HG03469 (cell line): Measurements from ENCODE around the gene MEF2D.

Experiments used
- ATAC-seq: cut with Tn5 transposase; IDR thresholded peaks from one replicate; pipeline ENCODE4 v1.9.1; 2021; ENCODE audit warnings: mild to moderate bottlenecking, moderate library complexity, moderate number of reproducible peaks; ENCODE audit not compliant: unreplicated experiment

MEF2D gene

DNA sequence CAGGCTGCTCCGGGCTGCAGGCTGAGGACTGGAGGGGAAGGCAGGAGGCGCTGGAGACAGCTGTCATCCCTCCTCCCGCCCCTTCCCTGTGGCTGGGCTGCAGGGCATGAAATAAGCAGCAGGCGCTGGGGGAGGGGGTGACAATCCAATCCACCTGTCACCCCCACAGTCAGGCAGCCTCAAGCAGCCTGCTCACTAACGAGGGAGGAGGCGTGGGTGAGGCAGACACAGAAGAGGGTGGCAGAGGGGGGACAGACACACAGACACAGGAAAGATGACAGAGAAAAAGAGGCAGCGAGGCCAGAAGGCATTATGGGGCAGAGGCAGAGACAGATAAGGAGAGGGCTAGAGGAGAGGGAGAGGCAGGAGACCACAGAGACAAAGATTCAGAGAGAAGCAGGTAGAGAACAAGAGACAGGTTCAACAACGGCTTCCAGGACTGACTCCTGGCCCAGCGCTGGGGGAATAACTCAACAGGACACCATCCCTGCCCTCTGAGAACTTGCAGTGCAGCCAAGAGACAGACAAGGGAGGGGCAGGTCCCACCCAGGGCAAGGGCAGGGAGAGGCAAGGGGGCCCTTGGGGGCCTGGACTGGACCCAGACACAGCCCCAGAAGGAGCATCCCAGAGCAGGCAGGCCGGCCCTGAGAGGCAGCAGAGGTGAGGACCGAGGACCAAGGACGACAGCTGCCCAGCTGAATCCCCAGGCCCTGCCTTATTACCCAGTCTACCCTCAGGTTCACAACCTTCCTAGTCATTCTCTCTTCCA is 11.2 kb downstream of the MEF2D start:
- no peak for ATAC-seq

DNA sequence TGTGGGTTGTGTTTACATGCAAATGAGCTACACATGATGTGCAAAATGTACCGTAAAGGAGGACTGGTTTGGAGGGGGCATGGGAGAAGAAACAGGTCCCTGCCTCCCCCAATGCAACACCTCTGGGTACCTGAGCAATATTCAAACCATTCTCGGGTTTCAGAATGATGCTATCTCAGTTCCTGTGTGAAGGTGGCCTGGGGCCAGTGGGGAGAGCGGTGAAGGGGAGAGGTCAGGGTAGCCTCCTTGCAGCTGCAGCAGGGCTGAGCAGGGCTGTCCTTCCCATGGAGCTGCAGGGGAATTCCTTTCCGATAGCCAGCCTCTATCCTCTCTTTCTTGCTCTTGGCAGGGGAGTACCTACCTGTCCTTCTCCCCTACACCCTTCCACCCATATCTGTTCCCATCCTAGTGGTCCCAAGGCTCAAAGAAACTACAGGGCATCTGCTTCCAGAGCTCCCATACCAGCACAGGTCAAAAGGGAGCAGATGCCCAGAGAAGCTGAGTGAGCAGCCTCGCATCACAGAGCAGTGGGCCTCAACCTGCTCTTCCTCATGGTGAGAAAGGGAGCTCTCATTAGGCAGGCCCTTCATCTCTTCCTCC is 11.9 kb downstream of the MEF2D start:
- ATAC-seq: peak; percentile 30

DNA sequence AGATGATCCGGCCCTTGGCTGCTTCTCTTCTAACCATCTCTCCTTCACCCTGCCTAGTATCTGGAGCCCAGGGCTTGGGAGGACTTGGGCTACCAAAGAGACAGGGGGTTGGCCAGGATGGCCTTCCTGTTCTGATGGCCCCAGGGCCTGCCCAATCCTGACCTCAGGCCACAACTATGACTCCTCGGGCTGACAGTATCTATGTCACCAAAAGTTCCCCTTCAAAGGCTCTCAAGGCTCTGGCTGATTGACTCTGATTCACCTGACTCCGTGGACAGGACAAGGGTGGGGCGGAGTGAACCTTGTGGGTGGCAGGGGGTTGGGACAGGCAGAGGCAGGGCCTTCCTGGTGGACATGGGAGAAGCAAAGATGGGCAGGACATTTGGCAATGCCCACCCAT is 12.7 kb downstream of the MEF2D start:
- no peak for ATAC-seq

DNA sequence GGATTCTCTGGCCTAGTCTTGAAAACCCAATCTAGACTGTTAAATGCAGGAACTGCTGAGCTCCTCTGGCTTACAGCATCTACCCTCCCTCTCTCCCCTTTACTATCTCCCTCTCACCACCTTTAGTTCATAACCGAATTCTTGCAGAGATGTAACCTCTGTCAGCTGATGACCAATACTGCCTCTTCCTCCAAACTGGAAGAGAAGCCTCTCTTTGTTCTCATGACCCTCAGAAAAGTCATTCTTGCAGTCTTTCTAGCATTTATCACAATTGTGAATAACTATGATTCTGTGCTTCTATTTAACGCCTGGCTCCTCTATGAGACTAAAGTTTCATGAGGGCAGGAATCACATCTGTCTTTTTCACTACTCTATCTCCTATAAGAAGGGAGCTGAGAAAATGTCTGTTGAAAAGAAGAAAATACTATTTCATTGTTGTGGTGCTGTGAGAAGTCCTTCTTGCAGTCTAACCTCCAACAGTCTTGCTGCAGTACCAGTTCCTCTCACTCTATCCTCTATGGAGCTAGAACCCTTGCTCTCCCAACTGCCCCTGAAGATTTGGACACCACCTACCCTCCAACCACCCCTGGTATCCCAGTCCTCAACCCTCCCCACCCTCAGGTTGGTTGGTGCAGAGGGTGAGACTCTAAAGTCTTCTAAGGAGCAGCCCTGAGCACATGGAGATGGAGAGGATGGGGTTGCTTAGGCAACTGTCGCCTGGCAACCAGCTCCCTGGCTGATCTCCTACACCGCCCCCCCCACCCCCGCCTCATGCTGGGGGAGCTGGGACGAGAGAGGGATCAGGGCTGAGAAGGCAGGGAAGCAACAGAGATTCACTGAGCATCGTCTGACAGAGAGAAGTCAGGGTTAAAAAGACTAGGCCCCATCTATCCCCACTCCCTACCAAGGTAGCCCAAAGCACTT is 13.9 kb downstream of the MEF2D start:
- ATAC-seq: no peak

DNA sequence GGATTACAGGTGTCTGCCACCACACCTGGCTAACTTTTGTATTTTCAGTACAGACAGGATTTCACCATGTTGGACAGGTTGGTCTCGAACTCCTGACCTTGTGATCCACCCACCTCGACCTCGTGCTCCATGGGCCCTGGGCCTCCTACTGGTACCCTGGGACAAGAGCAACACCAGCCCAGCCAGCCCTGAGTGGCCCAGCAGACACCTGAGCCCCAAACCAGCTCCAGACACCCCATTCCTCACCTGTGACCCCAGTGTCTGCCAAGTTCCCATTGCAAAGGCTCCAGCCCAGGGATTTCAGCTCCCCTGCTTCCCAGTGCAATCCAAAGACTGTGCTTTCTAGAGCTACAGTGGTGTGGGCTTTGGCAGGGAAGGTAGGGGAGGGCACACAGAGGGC is 14.6 kb downstream of the MEF2D start:
- ATAC-seq: no peak

DNA sequence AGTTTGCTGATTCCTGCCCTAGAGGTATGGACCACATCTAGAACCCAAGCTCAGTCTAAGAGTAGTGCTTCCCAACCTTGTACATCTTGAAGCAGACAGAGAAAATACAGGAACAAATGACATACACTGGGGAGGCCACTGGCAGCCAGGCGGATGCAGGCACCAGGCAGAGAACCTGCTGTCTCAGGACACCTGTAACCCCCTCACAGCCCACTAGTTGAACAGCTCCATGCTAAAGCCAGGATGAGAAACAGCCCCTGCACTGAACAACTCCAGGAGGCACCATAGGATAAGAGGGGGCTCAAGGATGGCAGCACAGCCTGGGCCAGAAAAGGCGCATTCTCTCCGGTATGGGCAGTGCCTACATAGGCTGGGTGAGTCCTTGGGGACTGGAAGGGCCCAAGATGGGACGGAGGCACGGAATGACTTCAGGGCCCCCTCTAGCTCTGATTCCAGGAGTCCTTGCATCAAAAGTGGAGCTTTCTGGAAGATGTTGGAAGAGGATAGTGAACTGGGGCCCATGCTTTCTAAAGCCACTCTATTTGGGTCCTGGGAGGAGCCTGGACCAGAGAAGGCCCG is 16.0 kb downstream of the MEF2D start:
- no peak for ATAC-seq

DNA sequence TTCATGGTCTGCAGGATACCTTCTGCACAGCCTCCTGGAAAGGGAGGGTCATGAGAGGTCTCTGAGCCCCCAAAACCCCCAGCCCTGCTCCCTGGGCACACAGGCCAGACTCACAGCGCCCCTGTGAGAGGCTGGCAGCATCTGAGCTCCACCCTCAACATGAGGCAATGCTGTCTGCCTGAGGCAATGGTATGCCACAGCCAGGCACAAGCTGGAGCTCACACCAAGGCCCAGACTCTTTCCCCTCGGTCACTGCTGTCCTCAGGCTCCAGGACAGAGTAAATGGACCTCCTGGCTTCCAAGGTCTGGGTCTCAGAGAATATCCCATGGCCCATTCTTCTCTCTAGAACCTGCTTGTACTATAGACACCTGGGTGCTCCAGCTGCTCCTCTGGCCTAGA is 17.2 kb downstream of the MEF2D start:
- no peak for ATAC-seq

DNA sequence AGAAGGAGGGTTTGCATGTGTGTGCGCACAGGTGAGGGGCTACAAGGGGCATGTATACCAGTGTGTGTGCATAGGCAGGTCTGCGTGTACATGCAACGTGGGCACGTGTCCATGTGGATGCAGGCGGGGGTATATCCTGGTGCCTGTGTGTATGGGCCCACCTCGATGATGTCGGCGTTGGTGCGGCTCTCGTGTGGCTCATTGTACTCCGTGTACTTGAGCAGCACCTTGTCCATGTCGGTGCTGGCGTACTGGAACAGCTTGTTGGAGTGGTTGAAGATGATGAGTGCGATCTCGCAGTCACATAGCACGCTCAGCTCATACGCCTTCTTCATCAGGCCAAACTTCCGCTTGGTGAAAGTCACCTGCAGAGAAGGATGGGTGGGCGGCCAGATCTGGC is 18.3 kb downstream of the MEF2D start:
- ATAC-seq: no peak

DNA sequence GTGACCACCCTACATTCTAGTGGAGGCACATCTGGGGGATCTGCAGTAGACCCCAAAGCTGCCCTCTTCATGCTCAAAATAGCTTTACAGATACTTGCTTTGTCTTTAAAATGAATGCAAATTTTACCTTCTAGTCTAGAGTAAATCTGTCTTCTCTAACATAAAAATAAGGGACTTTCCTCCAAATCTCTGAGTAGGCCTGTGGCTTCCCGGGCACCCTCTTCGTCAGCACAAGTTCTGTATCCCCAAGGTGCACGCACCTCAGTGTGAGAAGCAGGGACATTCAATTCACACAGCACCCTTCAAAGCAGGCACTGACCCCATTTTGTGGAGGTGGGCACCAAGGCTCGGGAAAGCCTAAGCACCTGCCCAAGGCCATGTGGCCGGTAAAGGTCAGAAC is 19.0 kb downstream of the MEF2D start:
- no peak for ATAC-seq

DNA sequence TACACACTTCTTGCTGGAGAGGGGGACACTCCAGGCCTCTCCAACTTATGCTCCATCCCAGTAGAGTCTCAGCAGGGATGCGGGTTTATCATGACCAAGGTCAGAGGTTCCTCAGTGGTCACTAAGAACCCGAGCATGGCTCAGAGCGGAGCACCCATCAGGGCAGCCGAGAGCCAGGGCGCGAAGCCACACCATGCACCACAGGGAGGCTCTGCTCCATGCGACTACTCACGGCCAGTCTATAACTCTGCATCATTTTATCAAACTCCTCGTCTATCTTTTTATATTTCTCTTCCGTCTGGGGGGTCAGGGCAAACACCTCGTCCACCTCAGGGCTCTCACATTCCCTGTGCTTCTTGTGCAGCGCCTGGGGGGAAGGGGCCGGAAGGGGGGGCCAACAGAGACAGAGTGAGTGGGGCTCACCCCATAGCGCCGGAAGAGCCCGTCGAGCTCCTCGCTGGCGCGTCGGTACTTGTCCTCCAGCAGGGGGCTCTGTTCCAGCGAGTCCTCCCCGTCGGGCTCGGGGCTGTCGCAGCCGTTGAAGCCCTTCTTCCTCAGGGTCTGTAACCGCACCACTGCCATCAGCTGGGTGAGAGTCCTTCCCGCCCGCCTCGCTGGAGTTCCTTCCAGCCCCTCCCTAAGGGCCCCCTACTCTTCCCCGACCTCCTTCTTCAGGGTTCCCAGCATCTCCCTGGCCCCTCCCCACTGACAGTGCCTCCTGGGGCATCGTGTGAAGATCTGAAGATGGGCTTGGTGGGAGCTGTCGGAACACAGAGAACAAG is 20.0 kb downstream of the MEF2D start:
- ATAC-seq: no peak

DNA sequence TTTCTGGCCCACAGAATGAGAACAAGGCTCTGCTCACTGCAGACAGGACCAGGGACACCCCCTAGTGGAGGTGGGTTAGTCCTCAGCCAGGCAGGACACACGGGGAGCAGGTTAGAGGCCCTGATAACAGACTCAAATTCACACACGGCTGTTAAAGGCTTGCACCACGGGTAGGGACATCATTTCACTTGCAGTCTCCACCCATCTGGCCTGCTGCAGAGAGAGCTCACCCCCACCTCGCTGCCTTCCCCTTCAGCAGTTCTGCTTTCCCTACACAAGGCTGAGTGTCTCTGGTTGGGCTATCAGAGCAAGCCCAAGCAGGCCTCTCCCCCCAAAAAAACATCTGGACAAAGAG is 20.6 kb downstream of the MEF2D start:
- ATAC-seq: no peak

DNA sequence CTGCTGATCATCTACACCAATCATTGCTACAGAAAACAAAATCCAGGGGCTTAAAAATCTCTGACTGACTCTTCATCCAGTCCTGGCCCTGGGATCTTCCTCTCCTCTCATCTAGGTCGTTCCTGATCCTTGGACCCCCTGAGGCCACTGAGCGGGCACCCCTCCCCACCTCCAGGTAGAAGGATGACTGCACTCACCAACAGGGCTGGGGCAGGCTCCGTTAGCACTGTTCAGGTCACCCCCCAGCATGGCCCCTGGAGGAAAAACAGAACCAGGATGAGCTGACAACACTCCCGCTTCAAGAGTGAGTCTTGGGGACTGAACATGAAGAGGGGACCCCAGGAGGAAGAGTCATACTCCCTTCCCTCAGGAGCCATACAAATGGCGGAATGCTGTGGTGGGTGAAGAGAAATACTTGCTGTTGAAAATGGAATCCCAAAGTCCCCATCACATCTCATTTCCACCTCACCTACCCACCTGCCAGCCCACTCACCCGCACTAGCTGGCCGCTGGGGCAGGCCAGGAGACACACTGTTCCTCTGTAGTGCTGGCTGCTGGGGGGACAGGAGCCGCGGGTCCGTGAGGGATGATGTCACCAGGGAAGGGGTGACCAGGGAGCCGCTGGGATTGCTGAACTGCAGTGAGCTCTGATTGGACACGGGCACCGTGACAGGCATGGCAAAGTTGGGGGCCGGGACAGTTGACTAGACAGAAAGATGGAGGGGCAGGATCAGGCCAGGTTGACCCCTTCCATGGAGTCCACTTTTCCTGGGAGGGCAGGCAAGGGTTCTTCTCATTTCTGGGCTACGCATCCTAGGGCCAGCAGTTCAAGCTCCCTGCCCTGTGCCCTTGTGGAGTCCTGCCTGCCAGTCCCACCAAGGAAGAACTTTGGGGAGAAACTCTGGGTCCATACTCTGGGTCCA is 21.2 kb downstream of the MEF2D start:
- ATAC-seq: no peak

DNA sequence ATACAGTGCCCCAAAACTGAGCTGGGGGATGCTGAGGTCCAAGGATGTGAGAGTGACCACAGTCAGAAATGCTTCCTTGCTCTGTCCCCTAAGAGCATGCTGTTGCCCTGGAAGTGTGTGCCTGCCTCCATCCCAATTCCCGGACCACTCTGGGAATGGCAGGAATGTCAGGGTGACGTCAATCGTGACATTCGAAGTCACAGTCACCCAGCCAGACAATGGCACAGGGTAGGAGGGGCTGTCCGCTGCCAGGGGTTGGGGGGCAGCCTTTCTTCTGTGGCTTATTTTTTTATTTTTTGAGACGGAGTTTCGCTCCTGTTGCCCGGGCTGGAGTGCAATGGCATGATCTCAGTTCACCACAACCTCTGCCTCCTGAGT is 22.3 kb downstream of the MEF2D start:
- no peak for ATAC-seq

DNA sequence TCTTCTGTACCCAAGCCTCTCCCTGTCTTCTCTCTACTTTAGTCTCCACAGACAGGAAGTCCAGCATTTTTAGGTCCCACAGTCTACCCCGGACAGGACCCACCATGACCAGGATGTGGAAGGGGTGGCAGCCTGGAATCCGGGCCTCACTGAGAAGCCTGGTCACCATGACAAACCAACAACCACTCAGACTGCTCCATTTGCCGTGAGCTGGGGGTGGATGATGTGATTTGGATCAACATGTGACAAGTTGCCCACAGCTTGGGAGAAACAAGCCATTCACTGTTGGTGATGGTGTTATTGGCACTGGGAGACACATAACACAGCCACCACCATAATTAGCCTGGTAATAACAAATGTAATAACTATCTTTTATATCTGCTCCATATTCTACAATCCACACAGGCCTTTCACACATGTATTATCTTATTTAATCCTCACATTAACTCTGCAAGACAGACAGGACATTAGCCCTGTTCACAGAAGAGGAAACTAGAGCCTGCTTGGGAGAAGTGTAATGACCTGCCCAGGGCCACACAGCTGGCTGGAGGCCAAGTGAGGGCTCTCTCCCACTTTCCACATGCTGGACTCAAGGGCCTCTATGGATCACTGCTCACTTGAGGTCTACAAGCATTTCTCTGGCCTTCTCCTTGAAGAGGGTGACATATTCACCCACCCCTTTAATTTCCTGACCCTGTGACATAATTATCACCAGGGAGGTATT is 22.9 kb downstream of the MEF2D start:
- no peak for ATAC-seq

DNA sequence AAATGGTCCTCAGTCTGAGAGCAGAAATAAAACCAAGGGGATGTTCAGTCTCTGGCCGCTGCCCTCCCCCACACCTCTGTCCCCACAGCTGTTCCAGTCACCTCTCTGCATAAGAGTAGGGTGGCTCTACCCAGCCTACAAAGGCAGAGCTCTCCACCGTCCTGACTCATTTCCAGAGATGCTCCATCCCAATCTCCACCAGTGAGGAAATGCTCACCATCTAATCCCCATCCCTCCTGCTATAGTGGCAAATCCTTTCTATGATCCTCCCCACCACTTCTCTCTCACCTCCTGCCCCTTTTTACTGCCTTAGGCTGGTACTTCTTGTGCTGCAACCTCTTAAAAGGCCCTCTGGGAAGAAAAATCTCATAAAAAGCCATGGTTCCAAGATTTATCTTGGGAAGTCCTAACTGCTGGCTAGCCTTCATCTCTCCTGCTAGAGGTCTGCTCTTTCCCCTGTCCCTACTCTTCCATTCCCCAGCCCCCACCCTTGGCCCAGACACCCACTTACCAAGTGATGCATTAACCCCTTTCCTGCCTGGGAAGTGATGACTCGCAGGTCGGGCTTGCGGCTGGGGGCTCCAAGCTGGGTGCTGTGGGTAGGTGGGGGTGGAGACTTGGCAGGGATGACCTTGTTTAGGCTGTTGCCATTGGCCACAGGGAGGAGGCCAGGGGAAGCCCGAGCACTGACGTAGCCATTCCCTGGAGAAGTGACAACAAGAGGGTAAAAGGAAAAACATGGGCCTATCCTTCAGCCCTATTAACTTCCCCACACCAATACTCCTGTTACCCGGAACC is 23.9 kb downstream of the MEF2D start:
- no peak for ATAC-seq

DNA sequence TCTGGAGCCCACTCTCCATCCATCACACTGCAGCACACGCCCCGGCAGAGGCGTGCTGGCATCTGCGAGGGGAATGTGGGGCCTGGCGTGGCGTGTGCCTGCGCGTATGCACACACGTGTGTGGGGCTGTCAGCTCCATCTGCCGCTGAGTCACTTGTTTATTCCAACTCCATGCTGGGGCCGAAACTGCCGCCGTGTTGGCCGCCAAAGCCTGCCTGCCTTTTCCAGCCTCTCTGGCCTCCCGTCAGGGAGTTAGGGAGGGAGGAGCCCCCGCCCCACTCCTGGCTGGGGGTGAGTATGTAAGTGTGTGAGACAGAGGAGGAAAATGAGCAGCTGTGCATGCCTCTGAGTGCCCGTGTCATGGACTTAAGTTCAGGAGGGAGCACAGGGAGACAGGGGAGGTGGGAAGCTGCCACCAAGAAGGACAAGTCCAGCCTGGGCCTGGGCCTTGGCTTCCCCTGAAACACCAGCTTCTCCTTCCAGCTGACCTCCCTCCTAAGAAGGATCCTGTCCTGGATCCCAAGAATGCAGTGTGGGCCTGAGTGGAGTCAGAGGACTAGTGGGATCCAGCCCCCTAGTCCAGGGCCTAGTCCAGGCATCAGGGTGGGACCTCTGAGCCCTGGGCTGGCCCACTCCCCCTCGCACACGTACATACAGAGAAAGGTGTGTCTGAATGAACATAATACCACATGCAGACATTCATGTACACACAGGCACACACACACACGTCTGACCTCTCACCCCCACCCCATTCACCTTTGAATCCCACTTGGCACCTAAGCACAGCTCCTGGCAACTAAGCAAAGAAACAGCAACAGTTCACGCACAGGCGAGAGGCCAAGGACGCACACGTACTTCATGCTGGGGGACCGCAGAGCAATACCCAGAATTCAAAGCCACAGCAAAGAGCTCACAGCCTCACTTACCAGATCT is 24.7 kb downstream of the MEF2D start:
- ATAC-seq: no peak

DNA sequence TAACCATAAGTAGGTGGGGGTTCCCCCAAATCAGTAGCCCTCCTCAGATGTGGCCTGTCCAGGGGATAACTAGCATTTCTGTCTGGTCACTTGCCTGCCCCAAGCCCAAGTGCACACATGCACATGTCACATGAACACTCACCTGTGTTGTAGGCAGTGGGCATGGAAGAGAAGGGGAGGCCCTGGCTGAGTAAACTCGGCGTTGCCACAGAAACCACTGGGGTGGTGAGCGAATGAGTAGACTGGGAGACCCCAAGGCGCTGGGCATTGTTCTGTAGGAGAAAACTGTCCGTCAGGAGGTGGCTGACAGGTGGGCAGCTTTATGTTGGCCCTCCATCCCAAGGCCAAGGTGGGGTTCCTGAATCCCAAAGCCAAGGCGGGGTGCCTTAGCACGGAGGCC is 25.6 kb downstream of the MEF2D start:
- ATAC-seq: no peak
